Caco-2 (cell line): ENCODE data around the gene TRAPPC4. TPM values are rescaled to one million over a fixed set of nuclear protein-coding genes. Genes with fewer than 3 reads are reported as not detected.
A peak's percentile ranks its signal among the peaks of the same experiment; 100 is the strongest.
"Not testable (repeated sequence)": the region's sequence is repeated elsewhere in the genome, so short reads cannot be mapped to it uniquely, and the experiment has no call there.

ENCODE experiments used
- BruUV-seq: library from RNA; stranded (reverse); fragments of 400-500 nt; replicated peaks from 2 replicates; lab custom pipeline; 2021; lab: Mats Ljungman, UMichigan
- CTCF ChIA-PET: fragments of 300-600 bp; sonication (Branson Sonifier 250); formaldehyde crosslinking; loops from one replicate; lab custom pipeline; 2022; ENCODE audit warnings: antibody characterized with exemption; lab: Charles Lee
- POLR2A ChIA-PET: fragments of 300-600 bp; sonication (Branson Sonifier 250); formaldehyde crosslinking; loops from one replicate; lab custom pipeline; 2022; ENCODE audit warnings: antibody characterized with exemption; lab: Charles Lee
- DNase-seq, 2 experiments: peaks; one replicate each; pipeline versions ENCODE4 v3.0.0 to v3.0.0-alpha.2; 2020 to 2022
- H3K27me3 ChIP-seq: replicated peaks from 2 replicates; pipeline ENCODE4 v1.6.0; 2011; ENCODE audit warnings: low read length; ENCODE audit not compliant: control insufficient read depth, insufficient read depth
- H3K36me3 ChIP-seq: 2 replicates; pipeline ENCODE4 v1.5.1; 2011; ENCODE audit warnings: low read length; ENCODE audit not compliant: control insufficient read depth, insufficient read depth
- H3K4me1 ChIP-seq: fragments of 250-450 bp; sonication (Bioruptor Pico); 2 replicates; pipeline ENCODE4 v1.5.1; 2020; ENCODE audit warnings: mild to moderate bottlenecking
- H3K4me3 ChIP-seq: 2 replicates; pipeline ENCODE4 v1.5.1; 2011; ENCODE audit warnings: low read depth, mild to moderate bottlenecking, control low read depth, low read length
- H3K9me3 ChIP-seq: fragments of 250-450 bp; sonication (Bioruptor Pico); 2 replicates; pipeline ENCODE4 v1.5.1; 2020; ENCODE audit warnings: mild to moderate bottlenecking, moderate library complexity
- H3K27ac Mint-ChIP-seq: one replicate; pipeline ENCODE4 v1.8.0; 2022; ENCODE audit warnings: mixed read lengths; ENCODE audit not compliant: unreplicated experiment
- H3K27me3 Mint-ChIP-seq: one replicate; pipeline ENCODE4 v1.8.0; 2022; ENCODE audit warnings: mixed read lengths; ENCODE audit not compliant: insufficient read depth, unreplicated experiment
- H3K36me3 Mint-ChIP-seq: one replicate; pipeline ENCODE4 v1.8.0; 2022; ENCODE audit warnings: mild to moderate bottlenecking, mixed read lengths; ENCODE audit not compliant: insufficient read depth, unreplicated experiment
- H3K4me1 Mint-ChIP-seq: one replicate; pipeline ENCODE4 v1.8.0; 2022; ENCODE audit warnings: low read depth, mixed read lengths; ENCODE audit not compliant: unreplicated experiment
- H3K4me3 Mint-ChIP-seq: one replicate; pipeline ENCODE4 v1.8.0; 2022; ENCODE audit warnings: mild to moderate bottlenecking, moderate library complexity, mixed read lengths; ENCODE audit not compliant: unreplicated experiment
- H3K9me3 Mint-ChIP-seq: one replicate; pipeline ENCODE4 v1.8.0; 2022; ENCODE audit warnings: mixed read lengths; ENCODE audit not compliant: unreplicated experiment
- intact Hi-C: fragments of 100-400 bp; cut with micrococcal nuclease; formaldehyde crosslinking; loops from one replicate; pipeline ENCODE4 v1.10.0; 2022; ENCODE audit not compliant: unreplicated experiment
- total RNA-seq: library from RNA; stranded (reverse); gene quantifications from 2 replicates; pipeline ENCODE4 v1.2.3, GENCODE V29; 2022
- TF ChIP-seq, protein P1 (sequence below), 2 experiments: fragments of 200-600 bp in 1 of 2; IDR thresholded peaks; 1 replicate in 1 of 2; 2 replicates in 1 of 2; pipeline versions ENCODE4 v1.5.1 to v1.8.0; 2011 to 2022; ENCODE audit warnings: antibody characterized with exemption in 1 of 2, control low read depth in 1 of 2, inconsistent platforms in 1 of 2, low read depth in 1 of 2, low read length in 1 of 2, mild to moderate bottlenecking in 1 of 2, moderate library complexity in 1 of 2; ENCODE audit not compliant: insufficient read depth in 1 of 2, severe bottlenecking in 1 of 2, unreplicated experiment in 1 of 2

TRAPPC4 gene
- total RNA-seq, 1 experiment from 2014 or later: 118 TPM

DNA sequence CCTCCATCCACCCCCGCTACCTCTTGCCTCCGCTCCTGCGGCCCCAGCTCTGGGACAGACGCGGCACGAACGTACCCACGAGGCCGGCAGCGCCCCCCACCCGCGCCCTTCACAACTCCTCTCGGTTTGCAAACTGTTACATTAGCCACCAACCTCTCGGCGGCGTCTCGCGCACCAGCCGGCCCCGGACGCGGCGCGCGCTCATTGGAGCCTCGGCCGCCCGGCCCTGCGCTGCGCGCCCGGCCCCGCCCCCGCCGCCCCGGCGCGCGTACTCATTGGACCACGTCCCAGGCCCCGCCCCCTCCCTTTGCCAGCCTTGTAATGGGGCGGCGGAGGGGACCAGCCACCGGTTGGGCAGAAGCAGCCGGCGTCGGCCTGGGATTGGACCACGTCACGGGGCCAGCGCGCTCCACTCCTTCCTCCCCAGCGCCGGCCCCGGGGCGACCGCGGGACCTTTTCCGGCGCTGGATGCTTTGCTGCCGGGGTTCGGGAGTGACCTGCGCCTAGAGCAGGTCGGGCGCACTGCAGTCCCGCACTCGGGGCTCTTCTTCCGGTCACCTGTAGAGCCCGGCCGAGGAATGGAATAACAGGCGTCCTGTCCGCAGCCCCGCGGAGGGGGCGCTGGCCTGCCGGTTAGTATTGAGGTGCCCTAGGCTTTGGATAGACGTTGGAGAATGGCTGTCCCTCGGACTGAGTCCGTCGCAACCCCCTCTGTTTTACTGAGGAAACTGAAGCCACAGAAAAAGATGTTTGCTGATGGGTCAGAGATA lies 38.6 kb downstream of the TRAPPC4 start, which contains the start of gene HYOU1:
Gene HYOU1 (minus strand): TSS at position 206 of the 770 bp plus-strand sequence. CDS start 1,045 bp downstream, outside the sequence.
- no peaks in the 10 kb centered on the region for H3K9me3 Mint-ChIP-seq
- ChIA-PET POLR2A (interaction anchor here (0.6 to 2.0 kb wide), 12 partner anchors 8 to 104 kb away, joined by 3 to 21 read pairs (median 4); partner anchors contain the start of genes DPAGT1, HMBS, SLC37A4 and VPS11), CTCF (interaction anchor here (0.7 to 3.5 kb wide), 4 partner anchors 10 to 128 kb away, joined by 3 to 25 read pairs (median 4); partner anchors contain the start of genes NHERF4 and VPS11)
- H3K36me3 ChIP-seq: peaks cover 12% of the 10 kb centered on the region
- H3K36me3 Mint-ChIP-seq: peaks cover 53% of the 10 kb centered on the region
- peaks cover 10% of the 10 kb centered on the region for H3K4me1 ChIP-seq
- intact Hi-C loops: loop anchor here (1.0 kb wide), 5 partner anchors 10 to 59 kb away; partner anchors contain the start of genes CENATAC, RPS25, SLC37A4 and TRAPPC4
- H3K4me3 Mint-ChIP-seq: peak within 1 kb of the TSS; percentile 88
- H3K9me3 ChIP-seq: no peaks in the 10 kb centered on the region
- no peaks in the 10 kb centered on the region for H3K27me3 Mint-ChIP-seq
- TF ChIP-seq, protein P1, sequence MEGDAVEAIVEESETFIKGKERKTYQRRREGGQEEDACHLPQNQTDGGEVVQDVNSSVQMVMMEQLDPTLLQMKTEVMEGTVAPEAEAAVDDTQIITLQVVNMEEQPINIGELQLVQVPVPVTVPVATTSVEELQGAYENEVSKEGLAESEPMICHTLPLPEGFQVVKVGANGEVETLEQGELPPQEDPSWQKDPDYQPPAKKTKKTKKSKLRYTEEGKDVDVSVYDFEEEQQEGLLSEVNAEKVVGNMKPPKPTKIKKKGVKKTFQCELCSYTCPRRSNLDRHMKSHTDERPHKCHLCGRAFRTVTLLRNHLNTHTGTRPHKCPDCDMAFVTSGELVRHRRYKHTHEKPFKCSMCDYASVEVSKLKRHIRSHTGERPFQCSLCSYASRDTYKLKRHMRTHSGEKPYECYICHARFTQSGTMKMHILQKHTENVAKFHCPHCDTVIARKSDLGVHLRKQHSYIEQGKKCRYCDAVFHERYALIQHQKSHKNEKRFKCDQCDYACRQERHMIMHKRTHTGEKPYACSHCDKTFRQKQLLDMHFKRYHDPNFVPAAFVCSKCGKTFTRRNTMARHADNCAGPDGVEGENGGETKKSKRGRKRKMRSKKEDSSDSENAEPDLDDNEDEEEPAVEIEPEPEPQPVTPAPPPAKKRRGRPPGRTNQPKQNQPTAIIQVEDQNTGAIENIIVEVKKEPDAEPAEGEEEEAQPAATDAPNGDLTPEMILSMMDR (IDR thresholded peaks at IDR 0.05; ENCODE audit: insufficient read depth in 1 of 2, low read depth in 1 of 2, low read length in 1 of 2, severe bottlenecking in 1 of 2, unreplicated experiment in 1 of 2): peak; percentile 32 to 77
- H3K4me3 ChIP-seq: peak within 1 kb of the TSS; percentile 94
- DNase-seq: peak; percentile 100
- H3K27ac Mint-ChIP-seq: peak within 1 kb of the TSS; percentile 98
- BruUV-seq: no TSS peak
- no peaks in the 10 kb centered on the region for H3K27me3 ChIP-seq
- H3K4me1 Mint-ChIP-seq: peaks cover 20% of the 10 kb centered on the region

DNA sequence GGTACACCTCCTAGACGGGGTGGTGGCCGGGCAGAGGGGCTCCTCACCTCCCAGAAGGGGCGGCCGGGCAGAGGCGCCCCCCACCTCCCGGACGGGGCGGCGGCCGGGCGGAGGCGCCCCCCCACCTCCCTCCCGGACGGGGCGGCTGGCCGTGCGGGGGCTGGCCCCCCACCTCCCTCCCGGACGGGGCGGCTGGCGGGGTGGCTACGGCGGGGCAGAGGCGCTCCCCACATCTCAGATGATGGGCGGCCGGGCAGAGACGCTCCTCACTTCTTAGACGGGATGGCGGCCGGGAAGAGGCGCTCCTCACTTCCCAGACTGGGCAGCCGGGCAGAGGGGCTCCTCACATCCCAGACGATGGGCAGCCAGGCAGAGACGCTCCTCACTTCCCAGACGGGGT lies 40.6 kb downstream of the TRAPPC4 start:
- Mint-ChIP-seq H3K4me3 (peak overlapping the region; percentile 88), H3K36me3 (peaks cover 34% of the 10 kb centered on the region), H3K4me1 (peaks cover 20% of the 10 kb centered on the region)
- H3K4me1 ChIP-seq, H3K4me3 ChIP-seq, BruUV-seq, H3K9me3 Mint-ChIP-seq, CTCF ChIA-PET, H3K27me3 Mint-ChIP-seq, H3K27me3 ChIP-seq, H3K9me3 ChIP-seq, H3K36me3 ChIP-seq, intact Hi-C loops, POLR2A ChIA-PET, DNase-seq, H3K27ac Mint-ChIP-seq: not testable (repeated sequence)

DNA sequence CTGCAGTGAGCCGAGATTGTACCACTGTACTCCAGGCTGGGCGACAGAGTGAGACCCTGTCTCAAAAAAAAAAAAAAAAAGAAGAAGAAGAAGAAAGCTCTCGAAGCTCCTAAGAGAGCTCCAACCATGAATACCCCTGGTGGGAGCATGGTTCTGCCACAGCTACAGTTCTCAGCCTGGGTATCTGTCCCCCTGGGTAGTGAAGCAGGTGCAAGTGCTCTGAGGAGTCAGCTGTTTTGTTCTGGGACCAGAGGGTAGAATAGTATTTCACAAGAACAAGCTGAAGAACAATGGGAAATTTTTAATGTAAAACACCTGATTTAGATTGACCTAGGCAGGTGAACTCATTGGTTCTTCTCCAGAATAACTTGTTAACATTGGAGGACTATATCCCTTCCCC lies 42.7 kb downstream of the TRAPPC4 start:
- ChIA-PET POLR2A (interaction anchor here (0.6 kb wide), 1 partner anchor 30 kb away, joined by 3 read pairs; no protein-coding TSS in a partner anchor), CTCF (no interaction called here)
- no TSS peak for BruUV-seq
- H3K36me3 Mint-ChIP-seq: peaks cover 12% of the 10 kb centered on the region
- Histone ChIP-seq H3K4me1 (peaks cover 5% of the 10 kb centered on the region; the same call in 1 of the 2 replicates), H3K4me3 (no peak overlapping the region), H3K9me3 (no peaks in the 10 kb centered on the region), H3K36me3 (no peaks in the 10 kb centered on the region), H3K27me3 (no peaks in the 10 kb centered on the region)
- H3K4me1 Mint-ChIP-seq: peaks cover 12% of the 10 kb centered on the region
- no peaks in the 10 kb centered on the region for H3K27me3 Mint-ChIP-seq
- intact Hi-C loops: no loop called here
- DNase-seq: no peak
- H3K4me3 Mint-ChIP-seq: no peak overlapping the region
- H3K27ac Mint-ChIP-seq: no peak overlapping the region
- no peaks in the 10 kb centered on the region for H3K9me3 Mint-ChIP-seq
- TF ChIP-seq, protein P1 (IDR thresholded peaks at IDR 0.05; ENCODE audit: insufficient read depth in 1 of 2, low read depth in 1 of 2, low read length in 1 of 2, severe bottlenecking in 1 of 2, unreplicated experiment in 1 of 2): no peak
